ENCODE results near the gene CD300A. TPM values are rescaled to one million over a fixed set of nuclear protein-coding genes. Genes with fewer than 3 reads are reported as not detected.

Gene CD300A
- total RNA-seq, 4 donors from 2014 or later, result 1.9 to 100.0 (median 5.2) TPM

DNA sequence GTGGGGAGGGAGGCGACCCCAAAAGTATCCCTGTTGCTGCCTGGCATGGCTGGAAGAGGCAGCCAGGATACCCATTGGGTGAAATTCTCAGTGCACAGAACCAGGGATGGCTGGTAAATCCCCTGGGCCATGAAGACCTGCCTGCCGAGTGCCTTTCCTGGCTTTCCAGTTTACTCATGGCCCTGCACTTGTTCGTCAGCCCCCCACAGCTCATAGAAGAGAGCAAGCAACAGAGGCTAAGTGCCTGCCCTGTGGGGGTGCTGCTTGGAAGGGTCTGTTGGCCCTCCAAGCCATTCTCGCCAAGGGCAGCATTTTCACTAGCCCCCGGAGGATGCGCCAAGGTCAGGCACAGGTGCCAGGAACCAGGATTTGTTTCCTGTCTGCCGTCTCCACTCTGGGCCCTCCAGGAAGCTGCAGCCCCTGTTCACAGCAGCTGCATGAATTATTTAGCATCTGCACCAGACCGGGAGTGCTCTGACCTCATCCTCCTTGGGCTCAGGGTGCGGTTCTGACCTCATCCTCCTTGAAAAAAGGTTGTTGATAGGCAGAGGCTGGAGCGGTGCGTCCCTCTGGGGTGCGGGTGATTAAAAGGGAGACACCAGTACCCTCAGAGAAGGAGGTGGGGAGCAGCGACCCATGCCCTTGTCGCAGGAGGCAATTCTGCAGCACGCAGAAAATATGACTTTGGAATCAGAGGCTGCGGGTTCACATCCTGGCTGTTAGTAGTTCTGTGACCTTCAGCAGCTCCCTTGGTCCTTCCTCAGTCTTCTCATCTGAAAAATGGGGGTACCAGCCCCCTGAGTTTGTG lies 14.2 kb upstream of the CD300A start:
- no peak for TF ChIP-seq CTCF (IDR thresholded peaks at IDR 0.05; ENCODE audit: low read depth)

DNA sequence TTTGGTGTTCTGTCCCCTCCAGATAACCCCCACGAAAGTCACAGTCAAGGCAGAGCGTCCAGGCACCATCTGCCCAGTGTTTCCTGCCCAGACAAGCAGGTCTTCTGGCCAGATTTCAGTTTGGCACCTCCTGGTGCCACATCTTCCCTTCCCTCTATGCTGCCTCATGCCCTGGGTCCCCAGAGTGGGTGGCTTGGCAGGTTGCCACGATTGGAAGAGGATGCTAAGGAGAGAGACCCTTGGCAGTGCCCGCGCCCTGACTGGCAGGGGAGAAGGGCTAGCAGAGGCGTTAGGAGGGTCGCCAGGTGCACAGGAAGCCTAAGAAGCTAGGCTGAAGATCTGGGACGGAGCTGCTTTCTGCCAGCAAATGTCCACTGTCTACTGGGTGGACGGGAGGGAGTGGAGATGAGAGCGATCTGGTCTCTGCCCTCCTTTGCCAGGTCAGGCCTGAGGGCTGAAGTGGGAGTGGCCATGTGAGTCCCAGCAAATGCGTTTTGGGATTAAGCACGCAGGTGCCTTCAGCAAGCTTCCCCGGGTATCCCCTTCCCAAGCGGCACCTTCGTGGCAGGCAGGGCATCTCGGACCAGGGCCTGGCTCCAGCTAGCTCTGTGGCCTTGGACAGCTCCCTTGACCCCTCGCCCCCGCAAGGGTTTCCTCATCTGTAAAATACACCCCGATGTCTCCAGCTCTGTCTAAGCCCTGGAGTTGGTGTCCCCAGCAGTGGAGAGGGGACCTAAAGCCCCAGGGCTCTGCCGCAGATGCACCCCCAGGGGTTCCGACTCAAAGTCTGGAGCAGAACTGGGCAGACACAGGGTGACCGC lies 13.4 kb upstream of the CD300A start:
- no peak for TF ChIP-seq CTCF (IDR thresholded peaks at IDR 0.05; ENCODE audit: low read depth)

DNA sequence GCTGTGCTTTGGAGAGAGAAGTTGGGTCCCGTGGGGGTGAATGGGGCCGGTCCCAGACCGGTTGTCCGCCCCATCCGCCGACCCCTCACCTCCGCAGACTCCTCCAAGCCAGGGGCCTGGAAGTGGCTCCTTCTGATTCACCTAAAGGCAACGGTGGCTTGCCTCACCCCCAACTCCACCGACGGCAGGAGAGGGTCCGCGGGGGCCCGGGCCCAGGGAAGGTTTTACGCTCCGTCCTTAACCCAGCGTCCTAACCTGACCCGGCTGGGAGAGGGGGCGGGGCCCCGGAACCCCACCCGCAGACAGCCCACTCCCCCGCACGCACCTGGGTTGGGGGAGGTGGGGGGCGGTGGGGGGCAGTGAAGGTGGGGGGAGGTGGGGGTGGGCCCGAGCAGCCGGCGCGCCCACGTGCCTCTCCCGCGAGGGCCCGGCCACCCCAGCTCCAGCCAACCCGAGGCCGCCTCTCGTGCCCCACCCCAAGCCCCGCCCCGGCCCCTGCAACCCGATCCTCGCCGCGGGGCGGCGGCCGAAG lies 12.7 kb upstream of the CD300A start:
- TF ChIP-seq CTCF (IDR thresholded peaks at IDR 0.05; ENCODE audit: low read depth), result no peak

- TF ChIP-seq CTCF (IDR thresholded peaks at IDR 0.05; ENCODE audit: low read depth), result no peak
These were observed 12.0 kb upstream of the CD300A start for GRCh38 chr17:74454197-74455024.

DNA sequence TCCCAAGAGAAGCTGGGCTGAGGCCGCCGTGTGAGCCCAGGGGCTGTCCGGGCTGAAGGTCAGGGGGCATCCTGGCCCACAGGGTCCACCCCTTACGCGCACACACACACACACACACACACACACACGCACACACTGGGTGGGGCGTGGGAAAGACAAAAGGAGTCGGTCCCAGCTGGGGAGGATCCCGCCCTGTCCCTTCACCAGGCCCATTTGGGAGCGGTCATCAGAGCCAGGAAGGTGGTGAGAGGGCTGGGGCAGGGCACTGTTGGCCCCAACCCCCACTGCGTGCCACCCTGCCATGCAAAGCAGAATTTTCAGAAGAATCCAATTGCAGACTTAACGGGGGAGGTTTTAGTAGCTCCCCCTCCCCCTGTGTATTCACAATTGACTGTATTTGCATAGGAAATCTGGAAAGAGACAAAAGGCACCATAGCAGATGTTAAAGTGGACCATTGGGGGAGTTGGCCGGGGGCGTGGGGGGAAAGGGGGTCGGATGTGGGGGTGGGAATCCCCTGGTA lies 11.3 kb upstream of the CD300A start:
- no peak for TF ChIP-seq CTCF (IDR thresholded peaks at IDR 0.05; ENCODE audit: low read depth)

DNA sequence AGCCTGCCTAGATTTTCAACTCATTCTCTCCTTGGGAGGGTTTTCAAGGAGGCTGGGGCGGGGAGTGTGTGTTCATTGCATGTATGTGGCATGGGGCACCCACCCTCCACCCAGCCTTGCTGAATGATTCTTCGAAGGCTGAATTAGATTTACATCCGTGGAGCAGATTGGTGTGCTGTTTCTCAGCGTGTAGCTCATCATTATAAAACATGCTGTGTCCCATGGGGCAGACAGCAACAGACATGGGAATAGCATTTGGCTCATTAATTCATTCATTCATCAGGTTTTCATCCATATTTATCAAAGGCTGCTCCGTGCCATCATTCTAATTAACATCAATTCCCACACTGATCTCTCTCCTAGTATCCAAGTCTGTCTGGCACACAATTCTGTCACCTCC lies 10.6 kb upstream of the CD300A start:
- no peak for TF ChIP-seq CTCF (IDR thresholded peaks at IDR 0.05; ENCODE audit: low read depth)
